Neural cell (in vitro differentiated cells): ENCODE measurements around the gene DBF4B. TPM values are rescaled to one million over a fixed set of nuclear protein-coding genes. Genes with fewer than 3 reads are reported as not detected.
"Not testable (repeated sequence)": the region's sequence is repeated elsewhere in the genome, so short reads cannot be mapped to it uniquely, and the experiment has no call there.

ENCODE experiments used
- H2AFZ ChIP-seq: fragments of 200-600, 300-800 bp; sonication (generic), shearing (Covaris generic); 2 replicates; pipeline ENCODE4 v1.6.0; 2014; ENCODE audit warnings: low read depth, mild to moderate bottlenecking, antibody characterized with exemption, low read length, moderate library complexity
- H3F3A ChIP-seq: fragments of 200-600 bp; shearing (Covaris generic); 2 replicates; pipeline ENCODE4 v1.6.1; 2016; ENCODE audit warnings: mild to moderate bottlenecking, moderate library complexity, mixed read lengths, antibody characterized with exemption, low read length; ENCODE audit not compliant: insufficient read depth, poor library complexity, severe bottlenecking
- H3K27ac ChIP-seq: fragments of 200-600, 300-800 bp; sonication (generic), shearing (Covaris generic); 2 replicates; pipeline ENCODE4 v1.5.1; 2014; ENCODE audit warnings: mild to moderate bottlenecking, low read length, moderate library complexity
- H3K27me3 ChIP-seq: fragments of 300-800, 200-600 bp; sonication (generic), shearing (Covaris generic); 2 replicates; pipeline ENCODE4 v1.6.0; 2014; ENCODE audit warnings: mild to moderate bottlenecking, low read depth, low read length, moderate library complexity; ENCODE audit not compliant: insufficient read depth
- H3K36me3 ChIP-seq: fragments of 300-800, 200-600 bp; sonication (generic), shearing (Covaris generic); 2 replicates; pipeline ENCODE4 v1.5.1; 2014; ENCODE audit warnings: mild to moderate bottlenecking, antibody characterized with exemption, low read length, moderate library complexity; ENCODE audit not compliant: insufficient read depth
- H3K4me2 ChIP-seq: fragments of 300-800, 200-600 bp; sonication (generic), shearing (Covaris generic); 2 replicates; pipeline ENCODE4 v1.6.0; 2014; ENCODE audit warnings: mild to moderate bottlenecking, low read length
- H3K4me3 ChIP-seq: fragments of 300-800, 200-600 bp; sonication (generic), shearing (Covaris generic); 2 replicates; pipeline ENCODE4 v1.5.1; 2014; ENCODE audit warnings: mild to moderate bottlenecking, low read length, moderate library complexity
- H3K79me2 ChIP-seq: fragments of 200-600 bp; shearing (Covaris generic); replicated peaks from 2 replicates; pipeline ENCODE4 v1.6.0; 2014; ENCODE audit warnings: mild to moderate bottlenecking, low read length, moderate library complexity; ENCODE audit not compliant: insufficient read depth
- H3K9ac ChIP-seq: fragments of 300-800, 200-600 bp; sonication (generic), shearing (Covaris generic); 2 replicates; pipeline ENCODE4 v1.6.1; 2016; ENCODE audit warnings: mild to moderate bottlenecking, low read length, mixed read lengths
- H3K9me2 ChIP-seq: fragments of 200-600 bp; shearing (Covaris generic); 2 replicates; pipeline ENCODE4 v1.6.1; 2016; ENCODE audit warnings: mild to moderate bottlenecking, low read length, mixed read lengths; ENCODE audit not compliant: insufficient read depth
- H3K9me3 ChIP-seq: fragments of 200-600, 300-800 bp; sonication (generic), shearing (Covaris generic); 2 replicates; pipeline ENCODE4 v1.6.1; 2016; ENCODE audit warnings: mild to moderate bottlenecking, mixed run types, low read length, moderate library complexity, mixed read lengths
- H4K20me1 ChIP-seq: fragments of 200-600 bp; shearing (Covaris generic); 2 replicates; pipeline ENCODE4 v1.6.1; 2016; ENCODE audit warnings: mild to moderate bottlenecking, mixed run types; ENCODE audit not compliant: insufficient read depth
- EP300 ChIP-seq: fragments of 450-650 bp; conservative IDR thresholded peaks from 2 replicates; pipeline ENCODE4 v1.6.1; 2014; ENCODE audit warnings: antibody characterized with exemption, mild to moderate bottlenecking, moderate library complexity; ENCODE audit not compliant: poor library complexity, severe bottlenecking
- EZH2 ChIP-seq: fragments of 200-600, 300-800 bp; shearing (Covaris generic), sonication (generic); IDR thresholded peaks from 2 replicates; pipeline ENCODE4 v1.6.1; 2014; ENCODE audit warnings: antibody characterized with exemption, low read length, borderline replicate concordance, mild to moderate bottlenecking; ENCODE audit not compliant: insufficient read depth, poor library complexity, severe bottlenecking
- MXI1 ChIP-seq: fragments of 450-650 bp; conservative IDR thresholded peaks from 2 replicates; pipeline ENCODE4 v1.6.1; 2014; ENCODE audit warnings: antibody characterized with exemption, mild to moderate bottlenecking; ENCODE audit not compliant: poor library complexity, severe bottlenecking
- POLR2AphosphoS5 ChIP-seq: IDR thresholded peaks from 2 replicates; pipeline ENCODE4 v1.6.1; 2012
- RAD21 ChIP-seq: fragments of 450-650 bp; conservative IDR thresholded peaks from 2 replicates; pipeline ENCODE4 v1.6.1; 2014; ENCODE audit warnings: antibody characterized with exemption, mild to moderate bottlenecking, moderate library complexity
- REST ChIP-seq: IDR thresholded peaks from 2 replicates; pipeline ENCODE4 v1.6.1; 2012; ENCODE audit warnings: borderline replicate concordance
- SMC3 ChIP-seq: fragments of 450-650 bp; conservative IDR thresholded peaks from 2 replicates; pipeline ENCODE4 v1.6.1; 2014; ENCODE audit warnings: antibody characterized with exemption, mild to moderate bottlenecking, moderate library complexity; ENCODE audit not compliant: poor library complexity
- TAF1 ChIP-seq: IDR thresholded peaks from 2 replicates; pipeline ENCODE4 v1.6.1; 2012; ENCODE audit warnings: low read depth
- polyA plus RNA-seq: library from polyadenylated mRNA; depleted of rRNA; stranded (reverse); fragments of >200 nt; gene quantifications from 2 replicates; pipeline ENCODE4 v1.2.3, GENCODE V29; 2014
- TF ChIP-seq, protein P1 (sequence below): fragments of 450-650 bp; IDR thresholded peaks from 2 replicates; pipeline ENCODE4 v1.5.1; 2014; ENCODE audit warnings: antibody characterized with exemption, mild to moderate bottlenecking, moderate library complexity; ENCODE audit not compliant: poor library complexity, severe bottlenecking

The DBF4B gene
- polyA plus RNA-seq, 1 donor from 2014 or later, result 10.7 TPM

- Histone ChIP-seq H3K27me3 (no peaks in the 10 kb centered on the region), H4K20me1 (no peaks in the 10 kb centered on the region), H3K4me2 (no peak overlapping the region), H3K9me2 (no peaks in the 10 kb centered on the region), H2AFZ (no peak overlapping the region), H3F3A (no peaks in the 10 kb centered on the region), H3K36me3 (no peaks in the 10 kb centered on the region), H3K9me3 (no peaks in the 10 kb centered on the region), H3K9ac (no peak overlapping the region), H3K4me3 (no peak overlapping the region), H3K79me2 (no peaks in the 10 kb centered on the region), H3K27ac (no peak overlapping the region)
- TF ChIP-seq REST, result no peak
- TF ChIP-seq EP300, result no peak
- TF ChIP-seq POLR2AphosphoS5, result no peak
- TF ChIP-seq EZH2, result no peak
- TF ChIP-seq RAD21, result no peak
- TF ChIP-seq TAF1, result no peak
- TF ChIP-seq, protein P1, sequence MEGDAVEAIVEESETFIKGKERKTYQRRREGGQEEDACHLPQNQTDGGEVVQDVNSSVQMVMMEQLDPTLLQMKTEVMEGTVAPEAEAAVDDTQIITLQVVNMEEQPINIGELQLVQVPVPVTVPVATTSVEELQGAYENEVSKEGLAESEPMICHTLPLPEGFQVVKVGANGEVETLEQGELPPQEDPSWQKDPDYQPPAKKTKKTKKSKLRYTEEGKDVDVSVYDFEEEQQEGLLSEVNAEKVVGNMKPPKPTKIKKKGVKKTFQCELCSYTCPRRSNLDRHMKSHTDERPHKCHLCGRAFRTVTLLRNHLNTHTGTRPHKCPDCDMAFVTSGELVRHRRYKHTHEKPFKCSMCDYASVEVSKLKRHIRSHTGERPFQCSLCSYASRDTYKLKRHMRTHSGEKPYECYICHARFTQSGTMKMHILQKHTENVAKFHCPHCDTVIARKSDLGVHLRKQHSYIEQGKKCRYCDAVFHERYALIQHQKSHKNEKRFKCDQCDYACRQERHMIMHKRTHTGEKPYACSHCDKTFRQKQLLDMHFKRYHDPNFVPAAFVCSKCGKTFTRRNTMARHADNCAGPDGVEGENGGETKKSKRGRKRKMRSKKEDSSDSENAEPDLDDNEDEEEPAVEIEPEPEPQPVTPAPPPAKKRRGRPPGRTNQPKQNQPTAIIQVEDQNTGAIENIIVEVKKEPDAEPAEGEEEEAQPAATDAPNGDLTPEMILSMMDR, result no peak
- TF ChIP-seq SMC3, result no peak
- no peak for TF ChIP-seq MXI1
These were observed 36.8 kb downstream of the DBF4B start for GRCh38 chr17:44745301-44745700.

GRCh38 chr17:44745738-44746137 is 37.3 kb downstream of the DBF4B start:
- H2AFZ ChIP-seq, H3K9me2 ChIP-seq: not testable (repeated sequence)

GRCh38 chr17:44747566-44747965 is 39.1 kb downstream of the DBF4B start:
- no peak overlapping the region for H3K4me2 ChIP-seq
- H3K79me2 ChIP-seq, result no peaks in the 10 kb centered on the region
- H3K36me3 ChIP-seq, result no peaks in the 10 kb centered on the region
- no peaks in the 10 kb centered on the region for H4K20me1 ChIP-seq
- H3K27ac ChIP-seq, result no peak overlapping the region
- H3K9ac ChIP-seq, result no peak overlapping the region
- H3F3A ChIP-seq, result no peaks in the 10 kb centered on the region
- no peak overlapping the region for H2AFZ ChIP-seq
- no peaks in the 10 kb centered on the region for H3K27me3 ChIP-seq
- no peaks in the 10 kb centered on the region for H3K9me2 ChIP-seq
- no peak overlapping the region for H3K4me3 ChIP-seq
- no peaks in the 10 kb centered on the region for H3K9me3 ChIP-seq
- TF ChIP-seq POLR2AphosphoS5 (no peak), TAF1 (no peak), MXI1 (no peak), RAD21 (no peak), REST (no peak), SMC3 (no peak), EP300 (no peak), EZH2 (no peak)
- TF ChIP-seq, protein P1, result no peak

More at GRCh38 chr17:44745738-44746137, 37.3 kb downstream of the DBF4B start:
- not testable (repeated sequence) for H3K27ac ChIP-seq, H3K79me2 ChIP-seq, H3K4me2 ChIP-seq, H3K9me3 ChIP-seq, H3F3A ChIP-seq, H3K27me3 ChIP-seq, H3K4me3 ChIP-seq, H3K36me3 ChIP-seq, H3K9ac ChIP-seq, H4K20me1 ChIP-seq
